HUES6 (cell line): ENCODE measurements around the gene ADPRS.

Source experiments
- H3K27ac ChIP-seq: 2 replicates; pipeline ENCODE4 v1.7.0; 2013; ENCODE audit warnings: low read depth, mild to moderate bottlenecking, low read length, inconsistent platforms
- H3K27me3 ChIP-seq: 2 replicates; pipeline ENCODE4 v1.6.1; 2013; ENCODE audit warnings: low read length; ENCODE audit not compliant: control insufficient read depth, insufficient read depth
- H3K36me3 ChIP-seq: 2 replicates; pipeline ENCODE4 v1.6.1; 2013; ENCODE audit warnings: low read length; ENCODE audit not compliant: control insufficient read depth, insufficient read depth
- H3K4me1 ChIP-seq: 2 replicates; pipeline ENCODE4 v1.6.1; 2013; ENCODE audit warnings: low read length; ENCODE audit not compliant: control insufficient read depth, insufficient read depth
- H3K4me3 ChIP-seq: 2 replicates; pipeline ENCODE4 v1.5.1; 2013; ENCODE audit warnings: low read depth, low read length
- H3K9ac ChIP-seq: one replicate; pipeline ENCODE4 v1.6.1; 2013; ENCODE audit warnings: mild to moderate bottlenecking, low read length
- H3K9me3 ChIP-seq: 2 replicates; pipeline ENCODE4 v1.6.1; 2013; ENCODE audit warnings: low read depth, low read length; ENCODE audit not compliant: control insufficient read depth, insufficient read depth

ADPRS gene

GRCh38 chr1:36111151-36111550 is 22.5 kb downstream of the ADPRS start:
- Histone ChIP-seq H3K9ac (no peak overlapping the region), H3K36me3 (no peaks in the 10 kb centered on the region), H3K9me3 (no peaks in the 10 kb centered on the region), H3K27ac (no peak overlapping the region), H3K27me3 (no peaks in the 10 kb centered on the region), H3K4me1 (peaks cover 14% of the 10 kb centered on the region; the same call in 1 of the 2 replicates), H3K4me3 (no peak overlapping the region)

DNA sequence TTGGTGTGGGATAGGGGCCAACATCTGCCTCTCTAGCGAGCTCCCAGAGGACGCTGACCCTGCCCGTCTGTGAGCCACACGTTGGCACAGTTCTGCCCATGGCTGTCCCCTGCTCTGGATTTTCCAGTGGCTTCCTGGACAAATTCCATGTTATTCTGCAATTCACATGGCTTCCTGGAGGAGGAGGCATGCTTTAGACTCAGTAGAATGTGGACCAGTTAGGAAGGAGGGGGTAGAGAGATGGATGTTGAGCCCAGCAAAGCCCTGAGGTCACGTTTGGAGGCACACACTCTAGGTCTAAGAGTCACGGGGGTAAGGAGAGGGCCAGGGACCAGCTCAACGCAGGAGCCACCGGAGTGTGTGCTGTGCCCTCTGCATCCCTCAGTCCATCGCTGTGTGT is 24.1 kb downstream of the ADPRS start:
- Histone ChIP-seq H3K9me3 (no peaks in the 10 kb centered on the region), H3K4me1 (peaks cover 14% of the 10 kb centered on the region; the same call in 1 of the 2 replicates), H3K36me3 (no peaks in the 10 kb centered on the region), H3K27me3 (no peaks in the 10 kb centered on the region), H3K27ac (no peak overlapping the region), H3K4me3 (no peak overlapping the region), H3K9ac (no peak overlapping the region)

- no peaks in the 10 kb centered on the region for H3K9me3 ChIP-seq
- no peak overlapping the region for H3K27ac ChIP-seq
- no peaks in the 10 kb centered on the region for H3K27me3 ChIP-seq
- no peak overlapping the region for H3K9ac ChIP-seq
- peaks cover 18% of the 10 kb centered on the region for H3K4me1 ChIP-seq
- no peaks in the 10 kb centered on the region for H3K36me3 ChIP-seq
- no peak overlapping the region for H3K4me3 ChIP-seq
These were observed 25.7 kb downstream of the ADPRS start for GRCh38 chr1:36114371-36114770.

- Histone ChIP-seq H3K4me1 (peaks cover 18% of the 10 kb centered on the region), H3K9ac (no peak overlapping the region)
These were observed 26.5 kb downstream of the ADPRS start for GRCh38 chr1:36115200-36115669.

DNA sequence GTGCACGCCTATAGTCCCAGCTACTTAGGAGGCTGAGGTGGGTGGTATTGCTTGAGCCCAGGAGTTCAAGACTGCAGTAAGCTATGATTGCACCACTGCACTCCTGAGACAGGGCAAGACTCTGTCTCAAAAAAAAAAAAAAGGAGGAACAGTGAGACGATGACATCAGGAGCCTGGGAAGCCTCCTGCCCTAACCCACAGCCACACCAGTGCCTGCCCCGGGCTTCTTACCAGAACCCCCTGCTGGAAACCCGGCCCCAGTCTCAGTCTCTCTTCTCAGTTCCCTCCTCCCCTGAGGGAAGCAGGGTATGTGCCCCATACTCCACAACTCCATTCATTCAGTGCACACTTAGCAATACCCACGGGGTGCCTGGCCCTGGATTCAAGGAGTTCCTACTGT is 27.2 kb downstream of the ADPRS start:
- no peaks in the 10 kb centered on the region for H3K9me3 ChIP-seq
- peaks cover 18% of the 10 kb centered on the region for H3K4me1 ChIP-seq
- no peak overlapping the region for H3K27ac ChIP-seq
- H3K4me3 ChIP-seq, result no peak overlapping the region
- no peaks in the 10 kb centered on the region for H3K27me3 ChIP-seq
- H3K36me3 ChIP-seq, result no peaks in the 10 kb centered on the region
- H3K9ac ChIP-seq, result no peak overlapping the region

More at GRCh38 chr1:36115200-36115669, 26.5 kb downstream of the ADPRS start:
- no peaks in the 10 kb centered on the region for H3K36me3 ChIP-seq
- H3K4me3 ChIP-seq, result no peak overlapping the region
- H3K9me3 ChIP-seq, result no peaks in the 10 kb centered on the region
- no peak overlapping the region for H3K27ac ChIP-seq
- no peaks in the 10 kb centered on the region for H3K27me3 ChIP-seq

GRCh38 chr1:36116901-36117300 is 28.2 kb downstream of the ADPRS start:
- Histone ChIP-seq H3K9me3 (no peaks in the 10 kb centered on the region), H3K4me1 (peaks cover 18% of the 10 kb centered on the region), H3K27me3 (peaks cover 1% of the 10 kb centered on the region; the same call in 1 of the 2 replicates), H3K27ac (no peak overlapping the region), H3K36me3 (no peaks in the 10 kb centered on the region), H3K9ac (no peak overlapping the region), H3K4me3 (no peak overlapping the region)

- Histone ChIP-seq H3K4me1 (peaks cover 18% of the 10 kb centered on the region), H3K36me3 (no peaks in the 10 kb centered on the region), H3K27me3 (peaks cover 18% of the 10 kb centered on the region), H3K27ac (no peak overlapping the region), H3K9me3 (no peaks in the 10 kb centered on the region), H3K9ac (no peak overlapping the region), H3K4me3 (no peak overlapping the region)
These were observed 29.9 kb downstream of the ADPRS start for GRCh38 chr1:36118447-36119204.

DNA sequence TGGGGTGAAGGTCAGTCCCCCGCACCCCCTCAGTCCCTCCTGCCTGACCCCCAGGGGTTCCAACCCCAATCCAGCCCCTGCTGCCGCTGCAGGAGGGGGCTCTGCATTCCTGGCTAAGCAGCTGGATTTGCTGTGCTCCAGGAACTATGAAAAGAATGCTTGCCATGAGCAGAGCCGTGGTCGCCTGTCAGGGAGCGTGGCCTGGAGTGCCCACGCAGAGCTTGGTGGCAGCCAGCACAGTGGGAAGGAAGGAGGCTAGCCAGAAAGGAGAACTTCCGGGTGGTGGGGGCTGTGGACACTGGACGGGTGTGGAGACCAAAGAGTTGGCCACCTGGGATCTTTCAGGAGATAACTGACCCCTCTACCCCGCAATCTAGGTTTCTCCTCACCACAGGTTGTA is 30.8 kb downstream of the ADPRS start:
- H3K4me1 ChIP-seq, result peaks cover 18% of the 10 kb centered on the region
- peaks cover 27% of the 10 kb centered on the region for H3K27me3 ChIP-seq
- no peak overlapping the region for H3K4me3 ChIP-seq
- H3K27ac ChIP-seq, result no peak overlapping the region
- H3K9ac ChIP-seq, result no peak overlapping the region
- H3K36me3 ChIP-seq, result no peaks in the 10 kb centered on the region
- no peaks in the 10 kb centered on the region for H3K9me3 ChIP-seq

GRCh38 chr1:36122062-36123030 is 33.7 kb downstream of the ADPRS start:
- Histone ChIP-seq H3K27ac (no peak overlapping the region), H3K9me3 (no peaks in the 10 kb centered on the region), H3K36me3 (no peaks in the 10 kb centered on the region), H3K4me3 (no peak overlapping the region), H3K27me3 (peaks cover 46% of the 10 kb centered on the region), H3K9ac (no peak overlapping the region), H3K4me1 (peaks cover 17% of the 10 kb centered on the region)

DNA sequence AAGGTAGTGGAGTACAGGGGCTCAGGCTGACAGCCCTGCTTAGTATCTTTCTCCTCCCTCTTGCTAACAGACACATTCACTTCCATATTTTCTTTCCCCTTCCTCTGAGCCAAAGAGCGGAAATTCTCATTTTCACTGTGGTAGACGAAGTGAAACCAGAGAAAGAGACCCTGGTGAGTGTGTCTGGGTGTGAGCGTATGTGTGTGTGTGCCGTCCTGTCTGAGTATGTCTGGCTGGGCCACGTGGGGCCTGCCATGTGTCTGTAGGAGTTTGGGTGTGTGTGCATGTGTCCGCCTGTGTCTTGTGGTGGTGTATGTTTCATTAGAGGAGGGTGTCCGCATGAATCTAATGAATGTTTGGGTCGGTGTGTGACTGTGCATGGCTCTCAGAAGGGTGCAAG is 34.7 kb downstream of the ADPRS start:
- H3K27ac ChIP-seq, result no peak overlapping the region
- peaks cover 46% of the 10 kb centered on the region for H3K27me3 ChIP-seq
- H3K36me3 ChIP-seq, result no peaks in the 10 kb centered on the region
- H3K9me3 ChIP-seq, result no peaks in the 10 kb centered on the region
- H3K4me1 ChIP-seq, result peaks cover 13% of the 10 kb centered on the region; the same call in 1 of the 2 replicates
- no peak overlapping the region for H3K9ac ChIP-seq
- no peak overlapping the region for H3K4me3 ChIP-seq
